ENCODE results near the gene ASPG.

ASPG gene

GRCh38 chr14:104076743-104077142 lies 8.8 kb upstream of the ASPG start:
- no peak for DNase-seq

GRCh38 chr14:104078031-104078455 lies 7.5 kb upstream of the ASPG start:
- peak; percentile 92 for DNase-seq

DNA sequence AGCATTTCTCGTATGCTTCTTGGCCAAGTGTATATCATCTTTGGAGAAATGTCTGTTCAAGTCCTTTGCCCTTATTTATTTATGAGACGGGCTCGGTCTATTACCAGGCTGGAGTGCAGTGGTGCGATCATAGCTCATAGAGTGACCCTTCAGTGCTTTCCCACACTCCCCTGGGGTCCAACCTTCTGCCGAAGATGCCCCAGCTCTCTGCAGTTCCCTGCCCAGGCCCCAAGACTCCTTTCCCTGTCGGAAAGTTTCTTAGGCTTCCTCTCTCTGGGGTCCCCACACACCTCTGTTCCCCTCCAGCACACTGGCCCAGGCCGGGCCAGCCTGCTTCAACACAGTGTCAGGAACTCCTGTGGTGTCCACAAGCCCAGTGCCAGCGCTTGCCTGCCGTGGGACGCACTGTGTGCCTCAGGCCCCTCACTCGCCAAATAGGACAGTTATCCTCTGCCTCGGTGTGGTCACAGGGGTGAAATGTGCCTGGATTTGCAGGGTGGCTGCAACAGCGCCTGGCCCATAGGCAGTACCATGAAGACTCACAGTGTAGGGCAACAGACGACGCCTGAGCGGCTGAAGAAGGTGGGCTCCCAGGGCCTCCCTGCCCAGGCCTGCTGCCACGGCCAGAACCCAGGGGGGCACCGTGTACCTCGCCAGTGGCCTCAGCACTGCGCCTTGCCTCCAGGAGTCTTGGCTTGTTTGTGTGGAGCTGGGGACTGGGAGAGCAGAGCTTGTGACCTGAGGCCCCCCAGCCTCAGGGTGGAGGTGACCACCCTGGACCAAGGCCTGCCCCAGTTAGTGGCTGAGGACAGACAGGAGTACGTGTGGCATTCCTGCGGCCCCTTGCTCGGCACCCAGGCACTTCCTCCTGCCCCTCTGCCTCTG lies 4.9 kb upstream of the ASPG start:
- DNase-seq, result no peak

- DNase-seq, result no peak
Measured at GRCh38 chr14:104081261-104081835, 4.2 kb upstream of the ASPG start.

DNA sequence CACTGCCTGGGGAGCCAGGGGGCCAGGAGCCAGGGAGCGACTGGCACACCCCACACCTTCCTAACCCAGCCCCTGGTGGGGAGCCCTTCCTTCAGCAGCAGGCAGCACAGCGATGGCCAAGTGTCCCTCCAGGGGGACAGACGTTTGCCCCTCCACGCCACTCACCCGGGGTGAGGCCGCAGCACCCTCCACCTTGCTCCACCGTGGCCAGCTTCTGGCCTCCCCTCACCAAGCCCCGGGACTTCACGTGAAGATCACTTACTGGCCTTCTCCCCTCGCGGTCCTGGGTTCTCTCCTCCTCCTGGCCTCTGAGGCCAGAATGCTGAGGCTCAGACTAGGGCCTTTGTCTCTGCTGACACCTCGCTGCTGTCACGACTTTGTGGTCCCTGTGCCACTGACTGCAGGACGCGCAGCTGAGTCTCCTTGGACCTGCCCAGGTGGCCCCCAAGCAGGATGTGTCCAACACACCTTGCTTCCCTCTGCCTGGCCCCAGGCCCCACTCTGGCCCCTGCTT lies 3.5 kb upstream of the ASPG start:
- DNase-seq, result no peak

DNA sequence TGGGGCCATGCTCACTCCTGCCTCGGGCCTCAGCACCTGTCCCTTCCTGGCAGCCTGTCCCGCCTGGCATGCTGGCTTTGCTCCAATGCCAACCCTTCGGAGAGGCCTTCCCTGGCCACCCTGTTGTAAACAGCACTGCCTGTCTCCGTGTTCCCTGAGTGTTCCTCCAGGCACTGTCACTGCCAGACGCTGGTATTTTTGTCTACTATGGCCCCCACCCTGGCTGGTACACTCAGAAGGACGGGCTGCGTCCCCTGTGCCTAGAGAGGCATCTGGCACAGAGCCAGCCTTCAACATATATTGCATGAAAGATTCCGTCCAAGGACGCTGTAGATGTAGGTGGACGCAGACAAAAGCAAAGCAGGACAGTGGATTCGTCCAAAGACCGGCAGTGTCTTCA lies 2.7 kb upstream of the ASPG start:
- no peak for DNase-seq

GRCh38 chr14:104084251-104085002 lies 1.1 kb upstream of the ASPG start:
- DNase-seq, result no peak

DNA sequence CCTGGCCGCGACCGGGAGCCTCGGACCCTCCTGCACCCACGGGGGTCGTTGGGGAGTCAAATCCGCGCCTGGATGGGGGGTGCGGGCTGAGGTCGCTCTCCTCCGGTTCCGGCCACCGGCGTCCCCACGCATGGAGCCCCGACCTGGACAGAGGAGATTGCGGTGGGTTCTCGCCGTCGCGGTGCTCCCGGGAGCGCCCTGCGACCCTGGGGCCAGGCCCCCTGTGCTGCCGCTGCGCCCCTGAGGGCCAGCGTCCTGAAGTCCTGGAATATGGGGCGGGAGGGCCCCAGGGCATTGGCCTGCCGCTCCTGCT lies 345 bp downstream of the ASPG start:
- DNase-seq, result no peak

GRCh38 chr14:104086210-104086660 lies 735 bp downstream of the ASPG start:
- DNase-seq, result no peak

DNA sequence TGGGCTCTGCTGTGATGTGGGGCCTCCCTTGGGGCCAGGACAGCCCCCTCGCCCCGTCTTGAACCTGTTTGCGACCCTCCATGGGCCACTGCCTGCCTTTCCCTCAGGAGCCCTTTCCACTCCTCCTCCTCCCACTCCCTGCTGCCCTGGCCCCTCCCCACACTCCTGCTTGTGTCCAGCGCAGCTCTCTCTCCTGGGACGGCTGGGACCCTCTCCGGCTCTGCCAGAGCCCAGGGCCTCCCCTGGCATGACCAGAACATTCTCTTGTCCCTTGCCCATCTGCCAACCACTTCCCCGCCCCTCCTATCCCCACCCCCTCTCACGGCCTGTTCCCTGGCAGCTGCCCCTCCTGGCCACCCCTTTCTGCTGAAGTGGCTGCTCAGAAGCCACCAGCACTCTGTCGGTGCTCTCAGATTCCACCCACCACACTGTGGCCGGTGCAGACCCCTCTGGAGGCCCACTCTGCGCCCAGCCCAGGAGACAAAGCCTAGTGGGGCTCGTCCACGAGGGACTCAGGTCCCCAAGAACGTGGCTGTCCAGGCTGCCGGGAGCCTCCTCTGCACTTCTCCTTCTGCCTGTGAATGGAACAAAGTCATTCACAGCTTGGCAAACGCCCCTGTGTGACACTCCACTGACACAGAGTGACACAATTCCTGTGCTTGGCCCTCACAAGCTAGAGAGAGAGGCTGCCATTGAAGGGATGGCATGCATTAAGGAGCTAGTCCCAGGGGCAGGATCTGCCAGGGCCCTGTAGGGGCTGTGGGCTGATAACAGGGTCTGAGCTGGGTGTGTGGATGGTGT lies 1.4 kb downstream of the ASPG start:
- peak; percentile 43 for DNase-seq

DNA sequence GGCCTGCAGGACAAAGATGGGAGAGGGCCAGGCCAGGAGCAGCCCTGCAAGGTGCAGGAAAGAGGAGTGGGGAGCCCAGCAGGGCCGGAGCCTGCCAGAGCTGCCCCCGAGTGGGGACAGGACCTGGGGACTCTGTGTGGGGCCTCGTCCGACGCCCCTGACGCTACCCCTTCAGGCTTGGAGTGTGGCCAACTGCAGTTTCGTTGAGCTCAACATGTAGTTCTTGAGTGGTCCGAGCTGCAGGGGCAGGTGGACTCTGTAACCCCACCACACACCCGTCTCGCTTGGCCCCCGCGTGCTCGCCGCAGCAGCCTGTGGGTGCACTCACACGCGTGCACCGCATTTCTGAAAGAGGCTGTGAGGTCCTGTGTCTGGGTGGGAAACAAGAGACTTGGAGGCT lies 2.0 kb downstream of the ASPG start:
- no peak for DNase-seq

GRCh38 chr14:104087981-104088850 lies 2.7 kb downstream of the ASPG start:
- DNase-seq, result no peak

- DNase-seq, result no peak
Measured at GRCh38 chr14:104090071-104090748, 4.7 kb downstream of the ASPG start.

DNA sequence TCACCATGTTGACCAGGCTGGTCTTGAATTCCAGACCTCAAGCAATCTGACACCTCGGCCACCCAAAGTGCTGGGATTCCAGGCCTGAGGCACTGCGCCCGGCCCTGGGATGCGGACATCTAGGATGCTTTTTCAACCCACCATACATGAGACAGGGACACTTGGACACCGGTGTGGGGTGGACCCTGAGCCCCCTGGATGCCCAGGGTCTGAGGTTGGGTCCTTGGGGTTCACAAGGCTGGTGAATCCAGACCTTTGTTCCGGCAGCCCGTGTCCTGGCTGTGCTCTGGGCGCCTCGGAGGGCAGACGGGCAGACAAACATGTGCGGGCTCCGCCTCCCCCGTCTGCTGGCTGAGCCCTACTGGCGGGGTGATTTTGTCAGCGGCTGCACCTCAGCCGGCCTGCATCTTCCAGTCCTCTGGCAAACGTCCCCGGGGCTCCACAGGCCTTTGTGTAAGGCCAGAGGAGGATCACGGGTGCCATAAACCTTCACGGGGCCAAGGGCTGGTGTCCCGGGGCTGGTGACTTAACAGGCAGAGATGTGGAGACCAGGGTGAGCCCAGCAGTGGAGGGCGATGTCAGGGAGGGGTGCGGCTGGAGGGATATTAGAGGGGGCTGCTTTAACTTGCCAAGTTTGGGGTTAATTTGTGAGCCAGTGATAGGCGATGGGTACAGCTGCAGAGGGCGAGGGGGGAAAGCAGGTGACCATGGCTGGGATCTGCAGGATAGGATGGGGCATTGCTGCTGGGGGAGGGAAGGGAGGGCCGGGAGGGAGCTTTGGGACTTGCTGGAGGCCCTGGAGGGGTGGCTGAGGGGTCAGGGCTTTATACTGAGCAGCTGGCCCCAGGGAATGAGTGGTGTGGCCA lies 5.8 kb downstream of the ASPG start:
- no peak for DNase-seq

GRCh38 chr14:104091927-104092771 lies 6.6 kb downstream of the ASPG start:
- DNase-seq, result no peak

- no peak for DNase-seq
Measured at GRCh38 chr14:104092931-104093365, 7.4 kb downstream of the ASPG start.

DNA sequence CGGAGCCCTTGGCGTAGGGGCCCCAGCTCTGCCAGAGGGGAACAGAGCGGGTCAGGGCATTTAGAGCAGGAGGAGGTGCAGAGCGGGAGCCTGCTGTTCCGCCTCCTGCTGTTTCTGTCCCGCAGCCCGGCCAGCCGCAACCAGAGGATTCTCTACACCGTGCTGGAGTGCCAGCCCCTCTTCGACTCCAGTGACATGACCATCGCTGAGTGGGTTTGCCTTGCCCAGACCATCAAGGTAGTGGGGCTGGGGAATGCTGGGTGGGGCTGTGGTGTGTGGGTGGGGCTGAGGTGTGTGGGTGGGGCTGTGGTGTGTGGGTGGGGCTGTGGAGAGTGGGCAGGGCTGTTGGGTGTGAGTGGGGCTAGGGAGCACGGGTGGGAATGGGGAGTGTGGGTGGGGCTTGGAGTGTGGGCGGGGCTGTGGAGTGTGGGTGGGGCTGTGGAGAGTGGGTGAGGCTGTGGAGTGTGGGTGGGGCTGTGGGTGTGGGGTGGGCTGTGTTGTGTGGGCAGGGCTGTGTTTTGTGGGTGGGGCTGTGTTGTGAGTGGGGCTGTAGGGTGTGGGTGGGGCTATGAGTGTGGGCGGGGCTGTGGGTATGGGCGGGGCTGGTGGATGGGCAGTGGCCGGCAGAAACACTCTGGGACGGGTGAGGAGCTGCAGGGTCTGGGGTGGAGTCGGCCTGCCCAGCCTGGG lies 8.0 kb downstream of the ASPG start:
- DNase-seq, result no peak

GRCh38 chr14:104094056-104094708 lies 8.7 kb downstream of the ASPG start:
- DNase-seq, result no peak
